ENCODE results near the gene DHRS7.

DHRS7 gene, protein sequence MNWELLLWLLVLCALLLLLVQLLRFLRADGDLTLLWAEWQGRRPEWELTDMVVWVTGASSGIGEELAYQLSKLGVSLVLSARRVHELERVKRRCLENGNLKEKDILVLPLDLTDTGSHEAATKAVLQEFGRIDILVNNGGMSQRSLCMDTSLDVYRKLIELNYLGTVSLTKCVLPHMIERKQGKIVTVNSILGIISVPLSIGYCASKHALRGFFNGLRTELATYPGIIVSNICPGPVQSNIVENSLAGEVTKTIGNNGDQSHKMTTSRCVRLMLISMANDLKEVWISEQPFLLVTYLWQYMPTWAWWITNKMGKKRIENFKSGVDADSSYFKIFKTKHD

GRCh38 chr14:60164712-60165546 lies at the start of gene DHRS7:
DHRS7 (minus strand) TSS chr14:60165398; CDS start chr14:60165309, 89 bp downstream.
- peak; percentile 81 for DNase-seq (ENCODE audit: low spot score)

DNA sequence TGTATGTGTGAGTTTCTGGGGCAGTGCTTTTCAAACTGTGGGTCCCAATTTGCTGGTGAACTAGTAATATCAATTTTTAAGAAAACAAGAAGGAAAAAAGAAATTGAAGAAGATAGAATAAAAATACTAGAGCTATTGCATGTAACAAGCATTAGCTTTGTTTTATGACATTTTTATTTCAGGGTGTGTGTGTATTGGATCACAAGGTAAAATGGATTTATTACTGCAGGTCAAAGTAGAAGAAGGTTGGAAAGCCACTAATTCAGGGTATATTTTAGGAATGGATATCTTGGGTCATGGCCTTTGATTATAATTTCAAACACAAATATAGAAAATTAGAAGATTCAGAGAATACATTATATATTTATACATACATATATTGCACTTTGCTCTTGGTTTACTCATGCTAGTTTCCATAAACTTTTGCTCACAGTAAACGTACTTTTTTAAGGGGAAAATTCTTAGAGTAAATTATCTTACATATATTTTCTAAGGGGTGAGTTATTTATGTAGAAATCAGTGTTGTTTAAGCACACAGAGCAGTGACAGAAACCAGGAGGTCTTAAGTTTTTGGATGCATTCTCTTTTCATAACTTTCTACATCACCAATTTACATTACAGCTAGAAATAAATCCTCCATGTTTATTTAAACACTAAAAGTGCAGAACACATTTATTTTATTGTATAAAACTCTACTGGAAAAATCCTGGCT lies 49.4 kb upstream of the DHRS7 start:
- no peak for DNase-seq (ENCODE audit: low spot score)

GRCh38 chr14:60214003-60214402 lies 48.8 kb upstream of the DHRS7 start:
- no peak for DNase-seq (ENCODE audit: low spot score)

GRCh38 chr14:60212503-60213371 lies 47.5 kb upstream of the DHRS7 start:
- no peak for DNase-seq (ENCODE audit: low spot score)

DNA sequence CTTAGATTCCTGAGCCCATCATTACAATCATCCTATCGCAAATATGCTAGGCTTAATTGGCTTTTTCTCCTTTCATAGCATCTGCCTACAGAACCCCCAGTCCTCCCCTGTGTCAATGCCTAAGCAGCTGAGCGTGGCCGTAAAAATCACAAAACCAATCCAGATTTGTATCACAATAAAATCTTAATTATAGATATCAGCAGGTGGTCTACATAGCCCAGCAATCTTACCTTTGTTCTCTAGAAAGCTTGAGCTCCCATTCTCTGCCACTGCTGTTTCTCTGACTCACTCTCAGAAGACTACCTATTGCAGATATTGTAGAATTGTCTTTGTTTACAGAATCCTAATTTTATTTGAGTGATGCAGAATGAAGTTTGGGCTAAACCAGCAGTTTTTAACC lies 46.0 kb upstream of the DHRS7 start:
- DNase-seq (ENCODE audit: low spot score) = no peak

DNA sequence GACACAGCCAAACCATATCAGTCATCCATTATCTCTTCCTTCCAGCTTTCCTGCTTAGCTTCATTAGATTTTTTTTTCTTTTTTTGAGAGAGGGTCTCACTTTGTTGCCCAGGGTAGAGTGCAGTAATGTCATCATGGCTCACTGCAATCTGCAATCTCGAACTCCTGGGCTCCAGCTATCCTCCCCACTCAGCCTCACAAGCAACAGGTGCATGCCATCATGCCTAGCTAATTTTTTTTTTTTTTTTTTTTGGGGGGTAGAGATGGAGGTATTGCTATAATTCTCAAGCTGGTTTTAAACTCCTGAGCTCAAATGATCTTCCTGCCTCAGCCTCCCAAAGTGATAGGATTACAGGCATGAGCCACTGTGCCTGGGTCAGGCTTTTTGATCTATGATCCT lies 45.5 kb upstream of the DHRS7 start:
- no peak for DNase-seq (ENCODE audit: low spot score)

DNA sequence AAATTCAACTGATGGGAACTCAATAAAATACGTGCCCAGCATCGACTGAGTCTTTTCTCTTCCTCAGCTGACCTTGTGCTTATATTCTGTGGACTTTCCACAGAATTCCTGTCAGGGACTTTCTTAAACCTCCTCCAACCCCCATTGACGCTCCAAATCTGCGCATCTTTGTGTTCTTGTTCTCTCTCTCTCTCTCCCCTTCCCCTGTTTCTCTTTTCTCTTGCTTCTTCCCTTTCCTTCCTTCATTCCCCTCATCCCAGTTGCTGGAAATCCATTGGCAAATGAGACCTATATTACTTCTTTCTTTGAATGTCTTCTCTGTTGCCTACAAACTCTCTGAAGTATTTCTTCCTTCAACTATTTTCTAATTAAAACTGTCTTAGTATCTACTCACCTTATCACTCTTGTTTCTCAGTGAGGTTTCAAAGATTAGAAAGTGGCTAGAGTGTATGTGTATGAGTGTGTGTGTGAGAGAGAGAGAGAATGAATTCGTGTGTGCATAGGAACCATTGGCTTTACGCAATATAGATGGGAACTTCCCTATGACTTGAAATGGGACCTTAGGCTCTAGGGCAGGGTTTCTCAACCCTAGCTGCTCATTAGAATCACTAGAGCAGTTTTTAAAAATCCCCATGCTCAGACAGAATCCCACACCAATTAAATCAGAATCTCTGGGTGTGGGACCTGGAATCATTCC lies 41.8 kb upstream of the DHRS7 start:
- DNase-seq (ENCODE audit: low spot score) = no peak

GRCh38 chr14:60206249-60206670 lies 41.1 kb upstream of the DHRS7 start:
- no peak for DNase-seq (ENCODE audit: low spot score)

- no peak for DNase-seq (ENCODE audit: low spot score)
Observed at GRCh38 chr14:60204843-60205774, 39.9 kb upstream of the DHRS7 start.

DNA sequence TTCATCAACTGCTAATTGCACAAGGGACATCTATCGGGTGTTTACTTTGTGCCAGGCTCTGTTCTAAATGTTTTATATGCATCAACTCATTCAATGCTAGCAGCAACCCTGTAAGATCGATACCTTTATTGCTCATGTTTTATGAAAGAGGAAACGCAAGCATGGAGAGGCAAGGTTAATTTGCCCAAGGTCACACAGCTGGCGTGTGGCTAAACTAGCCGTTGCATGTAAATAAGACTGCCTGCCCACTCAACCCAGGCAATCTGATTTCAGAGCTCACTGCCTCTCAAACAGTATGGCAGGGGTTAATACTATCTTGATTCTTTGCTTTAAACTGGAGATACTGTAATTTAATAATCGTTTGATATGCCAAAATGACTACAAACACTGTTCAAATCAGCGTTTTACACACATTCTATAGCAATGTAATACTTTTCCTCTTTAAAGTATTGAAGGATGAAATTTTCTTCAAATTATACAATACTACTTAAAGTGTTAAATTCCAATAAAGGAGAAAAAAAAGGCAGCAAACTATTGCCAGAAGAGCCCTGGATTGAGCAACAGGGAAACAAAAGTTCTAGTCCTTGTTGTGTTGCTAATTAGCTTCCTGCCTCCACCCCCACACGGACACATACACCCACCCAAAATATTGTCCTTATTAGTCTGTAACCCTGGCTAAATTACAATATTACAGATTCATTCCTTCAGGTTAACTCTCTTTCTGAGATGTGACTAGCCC lies 39.1 kb upstream of the DHRS7 start:
- no peak for DNase-seq (ENCODE audit: low spot score)

DNA sequence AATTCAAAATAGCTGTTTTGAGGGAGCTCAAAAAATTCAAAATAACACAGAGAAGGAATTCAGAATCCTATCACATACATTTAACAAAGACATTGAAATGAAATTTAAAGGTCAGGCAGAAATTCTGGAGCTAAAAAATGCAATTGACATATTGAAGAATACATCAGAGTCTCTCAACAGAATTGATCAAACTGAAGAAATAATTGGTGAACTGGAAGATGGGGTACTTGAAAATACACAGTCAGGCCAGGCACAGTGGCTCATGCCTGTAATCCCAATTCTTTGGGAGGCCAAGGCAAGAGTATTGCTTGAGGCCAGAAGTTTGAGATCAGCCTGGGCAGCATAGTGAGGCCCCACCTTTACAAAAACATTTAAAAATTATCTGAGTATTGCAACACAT lies 34.1 kb upstream of the DHRS7 start:
- no peak for DNase-seq (ENCODE audit: low spot score)

GRCh38 chr14:60197629-60198303 lies 32.6 kb upstream of the DHRS7 start:
- DNase-seq (ENCODE audit: low spot score) = no peak

- peak; percentile 17 for DNase-seq (ENCODE audit: low spot score)
Observed at GRCh38 chr14:60196291-60196690, 31.1 kb upstream of the DHRS7 start.

GRCh38 chr14:60195179-60195810 lies 30.1 kb upstream of the DHRS7 start:
- no peak for DNase-seq (ENCODE audit: low spot score)

DNA sequence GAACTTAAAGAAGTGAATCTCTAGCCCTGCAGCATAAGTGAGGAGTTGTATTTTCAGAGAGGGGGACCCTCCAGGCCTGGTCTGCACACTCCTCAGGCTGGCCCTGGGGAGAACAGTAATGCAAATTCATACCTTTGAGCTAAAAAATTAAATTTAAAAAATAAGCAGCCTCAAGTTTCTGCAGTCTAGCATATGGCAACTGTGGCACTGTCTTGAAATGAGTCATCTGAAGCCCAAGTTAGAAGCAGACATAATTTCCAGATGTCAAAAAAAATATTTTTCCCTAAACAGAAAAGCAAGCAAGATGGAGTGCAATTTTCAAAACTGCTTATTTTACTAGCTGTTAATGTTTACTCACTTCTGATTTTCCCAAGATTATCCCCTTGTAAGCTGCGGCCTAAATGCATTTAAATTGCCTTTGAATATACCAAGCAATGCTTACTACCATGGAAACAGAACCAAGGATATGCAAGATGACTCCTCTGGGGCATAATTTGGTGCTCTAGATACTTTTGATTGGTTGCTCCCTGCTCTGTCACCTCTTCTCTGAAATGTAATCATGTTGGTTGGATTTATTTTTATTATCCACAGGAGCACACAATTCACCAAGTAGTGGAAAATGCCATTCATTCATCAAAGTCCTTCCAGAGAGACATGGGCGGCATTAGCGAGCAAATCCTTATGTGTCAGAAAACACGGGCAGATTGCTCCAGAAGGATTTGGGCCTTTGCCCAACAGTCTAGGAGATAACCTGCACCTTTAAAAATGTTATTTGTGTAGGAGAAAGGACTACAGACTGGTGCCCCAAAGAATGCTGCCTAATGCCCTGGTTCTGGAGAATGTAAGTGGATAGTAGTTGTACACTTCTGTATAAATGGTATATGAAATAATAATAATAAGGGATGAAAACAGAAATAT lies 25.0 kb upstream of the DHRS7 start:
- DNase-seq (ENCODE audit: low spot score) = no peak

- no peak for DNase-seq (ENCODE audit: low spot score)
Observed at GRCh38 chr14:60188696-60189095, 23.5 kb upstream of the DHRS7 start.

DNA sequence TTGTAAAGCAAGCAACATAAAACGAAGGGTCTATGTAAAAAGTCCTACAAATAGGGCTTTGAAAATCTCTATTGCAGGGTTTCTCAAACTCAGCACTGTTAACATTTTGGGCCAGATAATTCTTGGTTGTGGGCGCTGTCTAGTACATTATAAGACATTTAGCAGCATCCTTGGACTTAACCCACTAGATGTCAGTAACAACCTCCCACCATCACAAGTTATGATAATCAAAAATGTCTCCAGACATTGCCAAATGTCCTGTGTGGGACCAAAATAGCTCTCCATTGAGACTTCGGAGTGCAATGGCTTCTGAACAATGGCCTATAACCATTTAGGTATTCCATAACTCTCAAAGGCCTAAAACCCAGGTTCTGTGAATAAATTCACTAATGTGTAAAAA lies 22.9 kb upstream of the DHRS7 start:
- DNase-seq (ENCODE audit: low spot score) = no peak

All from SW480 (cell line).